Activated naive CD8-positive, alpha-beta T cell treated with anti-CD3 and anti-CD28 coated beads, Interleukin-2, amount 50 U/mL, for 24 hours (primary cell): ENCODE results near the gene PDXDC1.
A peak's percentile ranks its signal among the peaks of the same experiment; 100 is the strongest.
"Not testable (repeated sequence)": the region's sequence is repeated elsewhere in the genome, so short reads cannot be mapped to it uniquely, and the experiment has no call there.

Source experiments
- ATAC-seq: fragments of 150-1000 bp; cut with Tn5 transposase; one replicate; pipeline ENCODE4 v1.10.0; 2021
- DNase-seq: peaks from one replicate; pipeline ENCODE4 v3.0.0; 2021
- H3K27ac Mint-ChIP-seq: one replicate; pipeline ENCODE4 v1.8.0; 2021; ENCODE audit warnings: mild to moderate bottlenecking, mixed read lengths
- H3K27me3 Mint-ChIP-seq: one replicate; pipeline ENCODE4 v1.8.0; 2021; ENCODE audit warnings: mixed read lengths
- H3K36me3 Mint-ChIP-seq: one replicate; pipeline ENCODE4 v1.8.0; 2021; ENCODE audit warnings: low read depth, mixed read lengths
- H3K4me1 Mint-ChIP-seq: one replicate; pipeline ENCODE4 v1.8.0; 2021; ENCODE audit warnings: mixed read lengths
- H3K4me3 Mint-ChIP-seq: one replicate; pipeline ENCODE4 v1.8.0; 2021; ENCODE audit warnings: mild to moderate bottlenecking, moderate library complexity, mixed read lengths
- H3K9me3 Mint-ChIP-seq: one replicate; pipeline ENCODE4 v1.8.0; 2021; ENCODE audit warnings: mixed read lengths

The PDXDC1 gene

GRCh38 chr16:15016951-15017580, 42.2 kb downstream of the PDXDC1 start:
- Mint-ChIP-seq H3K4me1 (peaks cover 31% of the 10 kb centered on the region), H3K36me3 (peaks cover 42% of the 10 kb centered on the region), H3K27ac (peak overlapping the region; percentile 3)
- not testable (repeated sequence) for H3K27me3 Mint-ChIP-seq, DNase-seq, H3K9me3 Mint-ChIP-seq, ATAC-seq, H3K4me3 Mint-ChIP-seq

GRCh38 chr16:15021429-15021828, 46.6 kb downstream of the PDXDC1 start:
- peaks cover 11% of the 10 kb centered on the region for H3K4me1 Mint-ChIP-seq
- H3K9me3 Mint-ChIP-seq, H3K27ac Mint-ChIP-seq, H3K27me3 Mint-ChIP-seq, DNase-seq, ATAC-seq, H3K4me3 Mint-ChIP-seq: not testable (repeated sequence)
- H3K36me3 Mint-ChIP-seq: peaks cover 45% of the 10 kb centered on the region

GRCh38 chr16:15022194-15022593, 47.4 kb downstream of the PDXDC1 start:
- H3K4me3 Mint-ChIP-seq, H3K4me1 Mint-ChIP-seq, DNase-seq, H3K27me3 Mint-ChIP-seq, H3K9me3 Mint-ChIP-seq: not testable (repeated sequence)
- peak; percentile 86 for ATAC-seq
- Mint-ChIP-seq H3K27ac (peak overlapping the region; percentile 12), H3K36me3 (peaks cover 43% of the 10 kb centered on the region)

- H3K4me3 Mint-ChIP-seq, H3K27ac Mint-ChIP-seq, DNase-seq, H3K4me1 Mint-ChIP-seq, ATAC-seq, H3K27me3 Mint-ChIP-seq, H3K9me3 Mint-ChIP-seq: not testable (repeated sequence)
- peaks cover 45% of the 10 kb centered on the region for H3K36me3 Mint-ChIP-seq
Observed at GRCh38 chr16:15023381-15024077, 48.7 kb downstream of the PDXDC1 start.

- H3K4me3 Mint-ChIP-seq, H3K27me3 Mint-ChIP-seq, DNase-seq, H3K4me1 Mint-ChIP-seq, H3K9me3 Mint-ChIP-seq, ATAC-seq: not testable (repeated sequence)
- Mint-ChIP-seq H3K36me3 (peaks cover 44% of the 10 kb centered on the region), H3K27ac (peak overlapping the region; percentile 12)
Observed at GRCh38 chr16:15024858-15025199, 50.0 kb downstream of the PDXDC1 start.

- not testable (repeated sequence) for H3K9me3 Mint-ChIP-seq, H3K27me3 Mint-ChIP-seq, ATAC-seq, DNase-seq, H3K4me3 Mint-ChIP-seq, H3K4me1 Mint-ChIP-seq
- peaks cover 44% of the 10 kb centered on the region for H3K36me3 Mint-ChIP-seq
- H3K27ac Mint-ChIP-seq: peak overlapping the region; percentile 33
Observed at GRCh38 chr16:15025234-15025951, 50.6 kb downstream of the PDXDC1 start.

GRCh38 chr16:15027051-15027450, 52.2 kb downstream of the PDXDC1 start:
- not testable (repeated sequence) for DNase-seq, ATAC-seq, H3K9me3 Mint-ChIP-seq, H3K4me3 Mint-ChIP-seq, H3K27me3 Mint-ChIP-seq
- Mint-ChIP-seq H3K36me3 (peaks cover 46% of the 10 kb centered on the region), H3K4me1 (peaks cover 12% of the 10 kb centered on the region), H3K27ac (peak overlapping the region; percentile 15)

GRCh38 chr16:15027503-15028344, 52.9 kb downstream of the PDXDC1 start:
- Mint-ChIP-seq H3K27ac (peak overlapping the region; percentile 2), H3K36me3 (peaks cover 44% of the 10 kb centered on the region)
- not testable (repeated sequence) for DNase-seq, H3K27me3 Mint-ChIP-seq, H3K4me3 Mint-ChIP-seq, H3K9me3 Mint-ChIP-seq, ATAC-seq, H3K4me1 Mint-ChIP-seq

- not testable (repeated sequence) for H3K4me1 Mint-ChIP-seq, H3K4me3 Mint-ChIP-seq, DNase-seq, H3K9me3 Mint-ChIP-seq, H3K27me3 Mint-ChIP-seq, ATAC-seq
- peak overlapping the region; percentile 41 for H3K27ac Mint-ChIP-seq
- peaks cover 40% of the 10 kb centered on the region for H3K36me3 Mint-ChIP-seq
Observed at GRCh38 chr16:15028345-15028715, 53.5 kb downstream of the PDXDC1 start.

GRCh38 chr16:15028801-15029698, 54.2 kb downstream of the PDXDC1 start:
- not testable (repeated sequence) for DNase-seq, H3K4me1 Mint-ChIP-seq, ATAC-seq, H3K9me3 Mint-ChIP-seq, H3K27me3 Mint-ChIP-seq, H3K4me3 Mint-ChIP-seq
- Mint-ChIP-seq H3K27ac (peak overlapping the region; percentile 41), H3K36me3 (peaks cover 42% of the 10 kb centered on the region)

GRCh38 chr16:15029749-15030148, 54.9 kb downstream of the PDXDC1 start:
- not testable (repeated sequence) for DNase-seq, ATAC-seq, H3K27me3 Mint-ChIP-seq, H3K27ac Mint-ChIP-seq, H3K9me3 Mint-ChIP-seq, H3K4me3 Mint-ChIP-seq, H3K4me1 Mint-ChIP-seq
- H3K36me3 Mint-ChIP-seq: peaks cover 45% of the 10 kb centered on the region

GRCh38 chr16:15031179-15031578, 56.4 kb downstream of the PDXDC1 start:
- peaks cover 42% of the 10 kb centered on the region for H3K36me3 Mint-ChIP-seq
- H3K27ac Mint-ChIP-seq: peak overlapping the region; percentile 25
- peaks cover 7% of the 10 kb centered on the region for H3K4me1 Mint-ChIP-seq
- H3K9me3 Mint-ChIP-seq: no peaks in the 10 kb centered on the region
- H3K27me3 Mint-ChIP-seq: no peaks in the 10 kb centered on the region
- H3K4me3 Mint-ChIP-seq: no peak overlapping the region
- no peak for ATAC-seq
- DNase-seq: no peak

- Mint-ChIP-seq H3K27ac (peak overlapping the region; percentile 25), H3K36me3 (peaks cover 43% of the 10 kb centered on the region), H3K4me3 (no peak overlapping the region)
Observed at GRCh38 chr16:15031586-15031985, 56.8 kb downstream of the PDXDC1 start.

More at GRCh38 chr16:15031586-15031985, 56.8 kb downstream of the PDXDC1 start:
- ATAC-seq (no peak), DNase-seq (no peak)
- peaks cover 7% of the 10 kb centered on the region for H3K4me1 Mint-ChIP-seq
- no peaks in the 10 kb centered on the region for H3K27me3 Mint-ChIP-seq
- H3K9me3 Mint-ChIP-seq: no peaks in the 10 kb centered on the region
